ENCODE measurements around the gene STK16.
A peak's percentile ranks its signal among the peaks of the same experiment; 100 is the strongest.

STK16 gene

DNA sequence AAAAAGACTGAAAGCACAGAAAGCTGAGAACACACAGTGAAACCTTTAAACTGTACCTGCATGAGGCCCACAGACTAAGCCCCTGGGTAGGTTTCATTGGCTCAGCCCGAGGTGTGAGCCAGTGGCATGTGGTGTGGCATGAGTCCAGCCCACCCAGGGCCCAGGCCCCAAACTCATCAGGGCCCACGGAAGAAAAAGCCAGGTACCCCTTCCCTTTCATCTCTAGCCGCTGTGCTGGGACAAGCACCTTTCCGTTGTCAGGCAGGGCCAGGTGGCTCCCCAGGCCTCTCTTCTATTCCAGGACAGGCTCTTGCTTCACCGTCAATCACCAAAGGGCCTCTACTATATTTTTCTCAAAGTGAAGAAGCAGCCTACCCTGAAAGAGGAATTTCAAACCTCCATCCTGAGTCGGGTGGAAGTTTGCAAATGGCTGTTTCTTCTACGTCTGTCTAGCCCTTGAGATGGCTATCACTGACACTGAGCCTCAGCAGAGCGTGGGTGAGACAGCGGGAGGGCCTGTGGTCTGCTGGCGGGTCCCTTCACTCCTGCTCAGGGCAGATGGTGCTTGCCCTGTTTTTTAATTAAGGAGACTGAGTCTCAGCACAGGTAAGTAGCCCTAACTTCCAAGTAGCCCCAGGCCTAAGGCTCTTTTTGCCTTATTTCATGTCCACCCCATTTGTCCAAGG lies 42.4 kb downstream of the STK16 start:
- DNase-seq (ENCODE audit: low read depth, low spot score), result no peak
- in situ Hi-C loops (cut with HindIII; ENCODE audit: low sequenced_read_pairs), result no loop called here
- H3K4me3 ChIP-seq (ENCODE audit: low read depth, low read length), result no peak overlapping the region
- TF ChIP-seq, protein P1, sequence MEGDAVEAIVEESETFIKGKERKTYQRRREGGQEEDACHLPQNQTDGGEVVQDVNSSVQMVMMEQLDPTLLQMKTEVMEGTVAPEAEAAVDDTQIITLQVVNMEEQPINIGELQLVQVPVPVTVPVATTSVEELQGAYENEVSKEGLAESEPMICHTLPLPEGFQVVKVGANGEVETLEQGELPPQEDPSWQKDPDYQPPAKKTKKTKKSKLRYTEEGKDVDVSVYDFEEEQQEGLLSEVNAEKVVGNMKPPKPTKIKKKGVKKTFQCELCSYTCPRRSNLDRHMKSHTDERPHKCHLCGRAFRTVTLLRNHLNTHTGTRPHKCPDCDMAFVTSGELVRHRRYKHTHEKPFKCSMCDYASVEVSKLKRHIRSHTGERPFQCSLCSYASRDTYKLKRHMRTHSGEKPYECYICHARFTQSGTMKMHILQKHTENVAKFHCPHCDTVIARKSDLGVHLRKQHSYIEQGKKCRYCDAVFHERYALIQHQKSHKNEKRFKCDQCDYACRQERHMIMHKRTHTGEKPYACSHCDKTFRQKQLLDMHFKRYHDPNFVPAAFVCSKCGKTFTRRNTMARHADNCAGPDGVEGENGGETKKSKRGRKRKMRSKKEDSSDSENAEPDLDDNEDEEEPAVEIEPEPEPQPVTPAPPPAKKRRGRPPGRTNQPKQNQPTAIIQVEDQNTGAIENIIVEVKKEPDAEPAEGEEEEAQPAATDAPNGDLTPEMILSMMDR (IDR thresholded peaks at IDR 0.05; ENCODE audit: low read depth, low read length), result no peak

DNA sequence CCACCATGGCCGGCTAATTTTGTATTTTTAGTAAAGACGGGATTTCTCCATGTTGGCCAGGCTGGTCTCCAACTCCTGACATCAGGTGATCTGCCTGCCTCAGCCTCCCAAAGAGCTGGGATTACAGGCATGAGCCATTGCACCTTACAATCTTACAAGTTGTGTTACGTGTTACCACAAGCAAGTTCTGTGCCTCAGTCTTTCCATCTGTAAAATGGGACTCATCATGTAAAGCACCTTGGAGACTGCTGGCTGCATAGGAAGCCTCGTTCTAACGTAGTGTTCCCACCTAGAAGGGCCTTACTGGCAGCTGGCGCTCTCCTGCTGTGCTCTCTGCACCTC lies 43.9 kb downstream of the STK16 start:
- in situ Hi-C loops (cut with HindIII; ENCODE audit: low sequenced_read_pairs), result no loop called here
- no peak overlapping the region for H3K4me3 ChIP-seq (ENCODE audit: low read depth, low read length)
- no peak for DNase-seq (ENCODE audit: low read depth, low spot score)
- TF ChIP-seq, protein P1 (IDR thresholded peaks at IDR 0.05; ENCODE audit: low read depth, low read length), result no peak

DNA sequence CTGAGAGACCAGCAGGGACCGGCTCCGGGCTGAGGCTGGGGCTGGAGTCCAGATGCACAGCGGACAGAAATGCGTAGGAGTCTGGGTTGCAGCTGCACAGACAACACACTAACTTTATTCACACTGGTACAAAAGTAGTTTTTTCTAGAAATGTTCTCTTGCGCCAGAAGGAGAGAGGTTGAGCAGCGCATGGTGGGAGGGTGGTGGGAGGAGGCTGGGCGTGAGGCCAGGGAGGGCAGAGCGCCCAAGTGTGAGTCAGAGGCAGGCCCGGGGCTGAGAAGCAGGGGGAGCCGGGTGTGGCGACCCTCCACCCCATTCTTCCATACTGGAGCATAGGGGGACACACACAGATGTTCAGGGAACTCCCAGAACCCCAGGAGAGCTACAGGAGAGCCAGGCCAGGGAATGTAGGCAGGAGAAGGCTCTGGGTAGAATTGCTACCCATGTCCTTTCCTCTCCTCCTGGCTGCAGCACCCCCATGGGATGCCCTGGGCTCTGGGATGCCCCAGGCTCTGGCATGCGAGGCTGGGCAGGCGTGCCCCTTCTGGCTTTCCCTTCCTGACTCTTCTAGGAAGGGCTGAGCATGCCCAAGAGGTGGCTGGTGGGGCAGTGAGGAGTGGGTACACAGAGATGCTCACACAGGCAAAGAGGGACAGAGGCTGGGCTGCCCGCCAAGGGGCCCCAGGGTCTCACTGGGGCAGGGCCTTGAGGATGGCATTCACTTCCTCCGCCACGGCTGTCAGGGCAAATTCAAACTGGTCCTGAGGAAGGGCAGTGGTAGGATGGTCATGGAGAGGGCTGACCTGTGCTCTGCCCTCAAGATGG lies 44.5 kb downstream of the STK16 start:
- in situ Hi-C loops (cut with HindIII; ENCODE audit: low sequenced_read_pairs), result no loop called here
- TF ChIP-seq, protein P1 (IDR thresholded peaks at IDR 0.05; ENCODE audit: low read depth, low read length), result no peak
- DNase-seq (ENCODE audit: low read depth, low spot score), result peak; percentile 90
- no peak overlapping the region for H3K4me3 ChIP-seq (ENCODE audit: low read depth, low read length)

DNA sequence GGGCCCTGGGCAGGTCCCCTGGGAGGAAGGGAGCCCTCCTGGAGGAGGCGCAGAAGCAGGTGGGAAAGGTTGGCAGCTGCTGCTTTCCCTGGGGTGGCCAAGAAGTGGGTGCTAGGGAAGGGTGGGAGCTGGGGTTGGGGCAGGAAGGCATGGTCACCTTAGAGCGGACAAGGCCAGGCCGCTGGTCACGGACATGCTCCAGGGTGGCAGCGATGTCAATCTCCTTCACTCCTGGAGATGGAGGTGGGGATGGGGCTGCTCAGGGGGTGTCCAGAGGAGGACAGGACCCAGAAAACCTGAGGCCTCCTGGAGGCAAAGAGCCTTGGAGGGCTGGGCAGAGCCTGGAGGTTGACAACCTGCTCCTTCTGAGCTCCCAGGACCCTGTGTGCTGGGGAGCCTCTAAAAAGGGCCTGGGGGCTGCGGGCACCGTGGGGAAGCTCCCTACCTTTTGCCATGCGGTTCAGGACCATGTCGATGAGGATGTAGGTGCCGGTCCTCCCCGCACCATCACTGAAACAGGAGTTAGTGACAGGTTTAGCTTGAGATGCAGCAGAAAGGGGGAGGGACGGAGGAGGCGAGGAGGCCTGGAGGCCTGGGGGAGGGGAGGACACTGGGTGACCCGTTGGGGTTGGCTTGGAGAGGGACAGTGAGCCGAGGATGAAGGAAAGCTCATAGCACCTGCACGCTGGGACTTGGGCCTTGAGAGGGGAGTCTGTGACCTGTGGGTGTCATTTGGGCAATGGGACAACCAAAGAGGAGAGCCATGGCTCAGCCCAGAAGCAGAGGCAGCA lies 45.3 kb downstream of the STK16 start:
- in situ Hi-C loops (cut with HindIII; ENCODE audit: low sequenced_read_pairs), result no loop called here
- no peak for DNase-seq (ENCODE audit: low read depth, low spot score)
- H3K4me3 ChIP-seq (ENCODE audit: low read depth, low read length), result no peak overlapping the region
- TF ChIP-seq, protein P1 (IDR thresholded peaks at IDR 0.05; ENCODE audit: low read depth, low read length), result no peak

DNA sequence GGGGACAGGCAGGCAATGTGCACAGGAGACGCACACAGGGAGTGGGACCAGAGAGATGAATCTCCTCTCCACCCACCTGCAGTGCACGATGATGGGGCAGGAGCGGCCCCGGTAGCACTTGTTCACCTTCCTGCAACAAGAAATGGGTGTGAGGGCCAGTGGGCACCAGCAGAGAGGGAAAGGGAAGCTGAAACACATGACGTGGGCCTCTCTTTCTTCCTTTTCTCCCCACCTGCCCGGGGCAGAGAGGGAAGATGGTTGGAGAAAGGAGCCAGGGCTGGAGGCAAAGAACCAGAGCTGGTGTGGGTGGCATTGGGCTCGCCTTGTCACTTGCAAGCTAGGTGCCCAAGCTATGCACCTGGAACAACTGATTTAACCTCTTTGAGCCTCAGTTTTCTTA lies 46.1 kb downstream of the STK16 start:
- DNase-seq (ENCODE audit: low read depth, low spot score), result no peak

More for the DNA sequence above, 46.1 kb downstream of the STK16 start:
- H3K4me3 ChIP-seq (ENCODE audit: low read depth, low read length), result no peak overlapping the region
- TF ChIP-seq, protein P1 (IDR thresholded peaks at IDR 0.05; ENCODE audit: low read depth, low read length), result no peak
- in situ Hi-C loops (cut with HindIII; ENCODE audit: low sequenced_read_pairs), result no loop called here

Measured in astrocyte of the spinal cord (primary cell).